WI38 (cell line): ENCODE measurements around the gene CDK4.

ENCODE experiments used
- H3K4me3 ChIP-seq: 2 replicates; pipeline ENCODE4 v1.5.1; 2011; ENCODE audit warnings: low read depth, mild to moderate bottlenecking, control low read depth, low read length
- CTCF ChIP-seq: IDR thresholded peaks from 2 replicates; pipeline ENCODE4 v1.5.1; 2012; ENCODE audit warnings: low read depth, mild to moderate bottlenecking, control low read depth, low read length

CDK4 gene

GRCh38 chr12:57743769-57744168, 8.3 kb downstream of the CDK4 start:
- TF ChIP-seq CTCF, result no peak
- H3K4me3 ChIP-seq, result no peak overlapping the region

GRCh38 chr12:57741844-57742738, 10.0 kb downstream of the CDK4 start:
- no peak for TF ChIP-seq CTCF
- no peak overlapping the region for H3K4me3 ChIP-seq

GRCh38 chr12:57741413-57741789, 10.7 kb downstream of the CDK4 start:
- no peak overlapping the region for H3K4me3 ChIP-seq
- TF ChIP-seq CTCF, result no peak

- no peak for TF ChIP-seq CTCF
- H3K4me3 ChIP-seq, result no peak overlapping the region
These were observed 11.3 kb downstream of the CDK4 start for GRCh38 chr12:57740656-57741412.

- H3K4me3 ChIP-seq, result no peak overlapping the region
- no peak for TF ChIP-seq CTCF
These were observed 12.1 kb downstream of the CDK4 start for GRCh38 chr12:57739914-57740538.

GRCh38 chr12:57739387-57739786, 12.7 kb downstream of the CDK4 start:
- H3K4me3 ChIP-seq, result no peak overlapping the region
- no peak for TF ChIP-seq CTCF
